SK-N-MC (cell line): ENCODE measurements around the gene MLANA.
A peak's percentile ranks its signal among the peaks of the same experiment; 100 is the strongest.

Source experiments
- DNase-seq: peaks from one replicate; pipeline ENCODE4 v3.0.0-alpha.2; 2011; ENCODE audit warnings: low read depth, low spot score
- H3K27ac ChIP-seq: fragments of 200-600 bp; sonication (generic); 2 replicates; pipeline ENCODE4 v1.5.1; 2016; ENCODE audit warnings: mixed run types
- H3K36me3 ChIP-seq: fragments of 200-600 bp; sonication (generic); 2 replicates; pipeline ENCODE4 v1.6.1; 2017; ENCODE audit warnings: antibody characterized with exemption, low read length, mixed read lengths; ENCODE audit not compliant: insufficient read depth
- H3K4me3 ChIP-seq: fragments of 200-600 bp; sonication (generic); 2 replicates; pipeline ENCODE4 v1.5.1; 2016
- H3K9ac ChIP-seq: fragments of 200-600 bp; sonication (generic); 2 replicates; pipeline ENCODE4 v1.8.0; 2017; ENCODE audit warnings: mixed run types, mixed read lengths; ENCODE audit not compliant: insufficient read length
- H3K9me3 ChIP-seq: fragments of 200-600 bp; sonication (generic); 2 replicates; pipeline ENCODE4 v1.6.1; 2017; ENCODE audit warnings: low read depth, mild to moderate bottlenecking, antibody characterized with exemption, low read length, moderate library complexity, mixed read lengths
- EZH2 ChIP-seq: fragments of 200-600 bp; sonication (generic); IDR thresholded peaks from one replicate; pipeline ENCODE4 v1.6.1; 2017; ENCODE audit warnings: antibody characterized with exemption
- FOXP2 ChIP-seq: optimal IDR thresholded peaks from 2 replicates; pipeline ENCODE3; 2011; ENCODE audit warnings: mild to moderate bottlenecking, moderate library complexity; ENCODE audit not compliant: insufficient read depth; ENCODE audit errors: extremely low read length, control extremely low read depth
- POLR2AphosphoS5 ChIP-seq: IDR thresholded peaks from 2 replicates; pipeline ENCODE4 v1.6.1; 2012; ENCODE audit warnings: mild to moderate bottlenecking, low read depth, low read length, borderline replicate concordance

The MLANA gene

DNA sequence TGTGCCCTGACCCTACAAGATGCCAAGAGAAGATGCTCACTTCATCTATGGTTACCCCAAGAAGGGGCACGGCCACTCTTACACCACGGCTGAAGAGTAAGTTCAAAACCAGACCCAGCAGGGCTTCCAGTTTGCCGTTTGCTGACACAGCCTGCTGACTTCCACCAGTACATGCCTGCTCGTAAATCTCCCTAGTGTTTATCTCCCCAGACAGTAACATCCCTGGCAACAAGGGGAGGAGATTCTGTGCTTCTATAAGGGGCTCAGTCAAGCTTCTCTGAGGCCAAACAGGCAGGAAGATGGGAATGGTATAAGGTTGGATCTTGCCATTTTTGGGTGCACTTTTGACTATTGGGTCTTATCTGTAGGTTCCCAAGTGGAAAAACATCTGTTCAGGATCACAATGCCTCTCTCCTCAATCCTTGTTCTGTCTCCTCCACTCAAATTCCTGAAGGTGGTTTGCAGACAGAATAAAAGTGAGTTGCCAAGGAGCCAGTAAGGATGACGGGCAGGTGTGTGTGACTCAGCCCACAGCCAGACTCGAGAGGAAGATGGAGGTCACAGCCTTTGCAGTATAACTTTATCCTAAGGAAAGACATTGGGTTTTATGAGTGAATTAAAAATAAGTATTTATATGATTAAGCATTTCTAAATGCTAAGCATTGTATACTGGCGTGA is 1.9 kb downstream of the MLANA start:
- TF ChIP-seq FOXP2 (peak; percentile 52), POLR2AphosphoS5 (no peak)

DNA sequence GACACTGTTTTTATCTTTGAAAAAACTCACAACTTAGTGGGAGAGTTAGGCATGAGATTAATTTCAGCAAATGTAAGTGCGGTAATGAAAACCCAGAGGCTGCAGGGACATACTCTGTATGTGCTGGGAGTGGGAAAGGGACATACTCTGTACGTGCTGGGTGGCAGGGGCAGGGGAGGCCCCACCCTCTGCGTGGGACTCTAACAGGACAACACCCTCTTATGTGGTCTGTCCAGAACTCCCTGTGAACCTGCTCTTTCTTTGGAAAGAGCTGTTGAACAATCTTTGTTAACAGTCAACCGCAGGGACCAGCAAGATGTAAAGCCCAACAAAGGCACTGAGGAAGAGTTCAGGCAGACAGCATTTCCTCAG is 2.4 kb downstream of the MLANA start:
- Histone ChIP-seq H3K9me3 (no peaks in the 10 kb centered on the region), H3K9ac (no peak overlapping the region), H3K4me3 (no peak overlapping the region), H3K27ac (no peak overlapping the region), H3K36me3 (no peaks in the 10 kb centered on the region)
- no peak for DNase-seq
- TF ChIP-seq POLR2AphosphoS5 (no peak), FOXP2 (no peak)

More for the DNA sequence above, 1.9 kb downstream of the MLANA start:
- no peak overlapping the region for H3K27ac ChIP-seq
- no peaks in the 10 kb centered on the region for H3K36me3 ChIP-seq
- DNase-seq = no peak
- no peak overlapping the region for H3K9ac ChIP-seq
- H3K4me3 ChIP-seq = no peak overlapping the region
- H3K9me3 ChIP-seq = no peaks in the 10 kb centered on the region

- H3K36me3 ChIP-seq = no peaks in the 10 kb centered on the region
- no peaks in the 10 kb centered on the region for H3K9me3 ChIP-seq
- no peak for DNase-seq
- no peak overlapping the region for H3K9ac ChIP-seq
- H3K27ac ChIP-seq = no peak overlapping the region
- TF ChIP-seq EZH2 = no peak
- no peak overlapping the region for H3K4me3 ChIP-seq
These were observed 3.0 kb downstream of the MLANA start for GRCh38 chr9:5893591-5894236.

GRCh38 chr9:5894237-5894959 is 3.7 kb downstream of the MLANA start:
- H3K9ac ChIP-seq = no peak overlapping the region
- H3K4me3 ChIP-seq = no peak overlapping the region
- TF ChIP-seq FOXP2 (no peak), EZH2 (no peak), POLR2AphosphoS5 (no peak)
- no peaks in the 10 kb centered on the region for H3K9me3 ChIP-seq
- H3K27ac ChIP-seq = no peak overlapping the region
- H3K36me3 ChIP-seq = no peaks in the 10 kb centered on the region
- no peak for DNase-seq

DNA sequence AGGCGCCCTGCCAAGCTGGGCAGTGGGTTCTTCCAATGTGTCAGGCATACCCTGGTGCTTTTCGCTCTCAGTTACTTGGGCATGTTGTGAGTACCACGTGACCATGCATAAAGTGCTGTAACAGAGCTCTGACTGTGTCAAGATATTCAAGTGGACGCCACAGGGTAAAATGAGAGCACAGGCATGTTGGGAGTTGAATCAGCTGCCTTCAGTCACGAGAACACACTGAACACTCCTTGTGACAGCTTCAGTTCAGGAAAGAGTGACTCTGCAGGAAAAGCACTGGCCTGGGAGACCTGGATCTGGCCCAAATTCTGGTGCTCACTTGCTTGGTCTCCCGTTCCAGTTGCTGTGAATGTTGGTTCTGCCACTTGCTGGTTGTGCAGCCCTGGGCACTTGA is 5.1 kb downstream of the MLANA start:
- DNase-seq = no peak
- H3K4me3 ChIP-seq = no peak overlapping the region
- H3K27ac ChIP-seq = no peak overlapping the region
- no peak overlapping the region for H3K9ac ChIP-seq
- no peaks in the 10 kb centered on the region for H3K9me3 ChIP-seq
- no peaks in the 10 kb centered on the region for H3K36me3 ChIP-seq
- TF ChIP-seq POLR2AphosphoS5 = no peak
- TF ChIP-seq FOXP2 = no peak
- TF ChIP-seq EZH2 = no peak

DNA sequence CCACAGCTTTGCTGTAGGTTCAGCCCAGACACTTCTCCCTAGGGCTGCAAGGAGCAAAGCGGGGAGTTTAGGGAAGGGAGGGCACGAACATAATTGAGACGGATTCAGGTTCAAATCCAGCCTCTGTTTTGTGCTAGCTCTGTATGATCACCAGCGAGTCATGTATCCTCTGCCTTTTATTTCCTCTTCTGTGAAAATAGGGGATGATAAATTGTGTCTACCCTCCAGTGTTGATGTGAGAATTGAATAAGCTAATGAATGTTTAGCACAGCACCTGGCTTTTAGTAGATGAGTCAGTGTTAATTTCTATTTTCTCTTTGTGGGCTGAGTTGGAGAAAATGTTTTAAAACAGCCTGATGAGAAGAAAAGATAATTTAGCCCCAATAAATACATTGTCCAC is 6.2 kb downstream of the MLANA start:
- H3K9ac ChIP-seq = no peak overlapping the region
- DNase-seq = no peak

GRCh38 chr9:5897851-5898250 is 7.2 kb downstream of the MLANA start:
- Histone ChIP-seq H3K36me3 (no peaks in the 10 kb centered on the region), H3K27ac (no peak overlapping the region), H3K9me3 (no peaks in the 10 kb centered on the region), H3K9ac (no peak overlapping the region), H3K4me3 (no peak overlapping the region)
- TF ChIP-seq FOXP2 = no peak
- DNase-seq = no peak

More for the DNA sequence above, 6.2 kb downstream of the MLANA start:
- no peaks in the 10 kb centered on the region for H3K9me3 ChIP-seq
- no peaks in the 10 kb centered on the region for H3K36me3 ChIP-seq
- no peak overlapping the region for H3K27ac ChIP-seq
- TF ChIP-seq POLR2AphosphoS5 (no peak), EZH2 (no peak), FOXP2 (no peak)
- no peak overlapping the region for H3K4me3 ChIP-seq

DNA sequence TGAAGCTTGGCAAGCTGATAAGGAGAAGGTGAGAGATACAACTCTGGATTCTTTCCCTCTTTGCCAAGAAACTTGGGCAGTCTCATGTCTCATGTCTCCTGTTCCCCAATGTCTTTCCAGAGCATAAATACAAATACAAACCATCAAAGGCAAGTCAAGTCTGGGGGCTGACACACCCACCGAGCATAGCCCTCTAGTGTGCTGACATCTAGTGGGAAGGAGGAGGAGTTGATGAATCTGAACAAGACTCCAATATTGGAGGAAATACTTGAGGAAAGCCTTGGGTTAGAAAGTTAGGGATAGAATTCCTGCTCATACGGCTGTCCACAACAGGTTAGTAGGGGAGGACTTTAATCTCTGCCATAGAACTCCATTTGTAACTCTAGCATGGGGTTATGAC is 8.6 kb downstream of the MLANA start:
- no peaks in the 10 kb centered on the region for H3K36me3 ChIP-seq
- no peaks in the 10 kb centered on the region for H3K9me3 ChIP-seq
- no peak overlapping the region for H3K27ac ChIP-seq
- no peak overlapping the region for H3K9ac ChIP-seq
- DNase-seq = no peak
- no peak overlapping the region for H3K4me3 ChIP-seq
- TF ChIP-seq POLR2AphosphoS5 (no peak), FOXP2 (no peak)

DNA sequence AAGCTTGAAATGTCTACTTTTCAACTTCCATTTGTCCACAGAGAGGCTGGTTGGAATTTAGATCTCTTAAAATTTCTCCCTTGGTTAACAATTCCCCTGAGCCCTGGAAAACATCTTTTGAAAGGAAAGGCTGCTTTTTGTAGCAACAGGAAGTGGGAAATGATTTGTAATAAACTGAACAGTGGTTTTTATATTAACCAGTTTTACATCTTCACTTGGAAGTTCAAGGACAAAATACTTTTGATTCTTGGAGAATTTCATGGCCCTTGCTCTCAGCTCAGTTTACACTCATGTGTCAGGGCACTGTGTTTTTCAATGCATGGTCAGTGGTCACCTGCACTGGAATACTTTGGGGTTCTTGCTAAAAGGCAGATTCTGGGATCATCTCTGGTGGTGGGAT is 9.9 kb downstream of the MLANA start:
- Histone ChIP-seq H3K9me3 (no peaks in the 10 kb centered on the region), H3K27ac (peak overlapping the region; percentile 20; the same call in 1 of the 2 replicates), H3K4me3 (peak overlapping the region; percentile 31; the same call in 1 of the 2 replicates), H3K36me3 (no peaks in the 10 kb centered on the region), H3K9ac (no peak overlapping the region)
- TF ChIP-seq EZH2 (no peak), FOXP2 (no peak), POLR2AphosphoS5 (no peak)
- peak; percentile 62 for DNase-seq
